COLO829 (cell line): ENCODE data around the gene PPM1B.
"Not testable (repeated sequence)": the region's sequence is repeated elsewhere in the genome, so short reads cannot be mapped to it uniquely, and the experiment has no call there.

ENCODE experiments used
- DNase-seq: peaks from one replicate; pipeline ENCODE4 v3.0.0; 2012; ENCODE audit warnings: low spot score

Gene PPM1B

DNA sequence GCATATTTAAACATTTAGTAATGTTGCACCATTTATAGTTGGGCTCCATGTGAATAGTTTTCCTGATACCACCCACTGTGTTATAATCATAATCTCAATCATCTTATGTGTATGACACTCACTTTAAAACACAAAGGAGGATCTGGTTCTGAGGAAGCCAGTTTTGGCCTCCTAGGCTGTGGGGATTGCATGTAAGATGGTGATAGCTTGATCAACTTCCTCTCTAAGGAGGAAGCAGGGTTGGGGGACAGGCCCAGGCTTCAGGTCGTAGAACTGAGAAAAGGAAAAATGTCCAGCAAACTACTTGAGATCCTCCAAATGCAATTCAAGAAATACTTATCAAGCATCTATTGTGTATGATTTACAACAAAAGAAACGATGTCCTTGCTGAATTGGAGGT is 4.9 kb upstream of the PPM1B start:
- no peak for DNase-seq

GRCh38 chr2:44164617-44165016 is 4.1 kb upstream of the PPM1B start:
- no peak for DNase-seq

- DNase-seq: no peak
Observed at GRCh38 chr2:44166096-44166495, 2.6 kb upstream of the PPM1B start.

- DNase-seq: no peak
Observed at GRCh38 chr2:44167311-44167907, 1.3 kb upstream of the PPM1B start.

DNA sequence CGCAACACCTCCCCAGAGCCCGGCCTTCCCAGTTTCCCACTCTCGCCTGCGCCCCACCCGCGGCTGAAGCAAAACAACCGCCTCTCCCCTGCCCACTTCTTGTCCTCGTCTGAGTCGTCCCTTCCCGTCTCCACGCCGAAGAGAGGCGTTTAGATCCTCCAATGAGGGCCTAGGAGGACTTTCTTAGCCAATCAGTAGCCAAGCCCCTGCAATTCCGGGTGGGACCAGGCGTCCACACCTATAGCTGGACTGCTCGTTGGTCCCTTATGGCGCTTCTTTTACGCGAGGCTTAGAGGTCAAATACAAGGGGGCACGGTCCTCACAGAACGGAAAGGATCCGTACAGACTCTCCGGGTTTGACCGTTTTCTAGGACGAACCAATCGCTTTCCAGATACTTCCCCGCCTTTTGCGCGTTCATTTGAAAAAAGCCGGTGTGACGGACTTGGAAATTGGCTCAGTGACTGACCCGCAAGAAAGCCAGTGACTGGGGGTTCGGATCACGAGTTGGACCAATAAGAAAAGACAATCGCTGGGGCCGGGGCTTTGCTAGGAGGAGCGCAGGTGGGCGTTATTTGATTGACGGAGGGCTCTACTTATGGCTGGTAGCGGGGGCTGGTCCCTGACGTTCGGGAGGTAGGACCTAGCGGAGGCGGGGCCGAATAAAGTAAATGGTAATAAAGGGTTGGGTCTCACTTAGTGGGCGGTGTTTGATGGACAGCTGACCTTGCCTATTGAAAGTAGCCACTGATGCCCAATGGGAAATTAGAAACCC is 581 bp upstream of the PPM1B start:
- DNase-seq: peak; percentile 97

- peak; percentile 48 for DNase-seq
Observed at GRCh38 chr2:44169155-44169898, 652 bp downstream of the PPM1B start.

GRCh38 chr2:44170311-44170717 is 1.6 kb downstream of the PPM1B start:
- DNase-seq: peak; percentile 17

- DNase-seq: no peak
Observed at GRCh38 chr2:44171018-44171417, 2.3 kb downstream of the PPM1B start.

DNA sequence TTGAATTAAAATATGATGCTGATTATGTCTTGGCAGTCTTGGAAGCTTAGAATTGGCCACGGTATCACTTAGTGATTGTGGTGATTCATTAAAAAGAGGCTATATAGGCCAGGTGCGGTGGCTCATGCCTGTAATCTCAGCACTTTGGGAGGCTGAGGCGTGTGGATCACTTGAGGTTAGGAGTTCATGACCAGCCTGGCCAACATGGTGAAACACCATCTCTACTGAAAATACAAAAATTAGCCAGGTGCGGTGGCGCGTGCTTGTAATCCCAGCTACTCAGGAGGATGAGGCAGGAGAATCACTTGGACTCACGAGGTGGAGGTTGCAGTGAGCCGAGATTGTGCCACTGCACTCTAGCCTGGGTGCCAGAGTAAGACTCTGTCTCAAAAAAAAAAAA is 2.8 kb downstream of the PPM1B start:
- DNase-seq: not testable (repeated sequence)

- no peak for DNase-seq
Observed at GRCh38 chr2:44172576-44172975, 3.9 kb downstream of the PPM1B start.

GRCh38 chr2:44178950-44179349 is 10.3 kb downstream of the PPM1B start:
- DNase-seq: no peak

- no peak for DNase-seq
Observed at GRCh38 chr2:44181648-44182047, 13.0 kb downstream of the PPM1B start.

DNA sequence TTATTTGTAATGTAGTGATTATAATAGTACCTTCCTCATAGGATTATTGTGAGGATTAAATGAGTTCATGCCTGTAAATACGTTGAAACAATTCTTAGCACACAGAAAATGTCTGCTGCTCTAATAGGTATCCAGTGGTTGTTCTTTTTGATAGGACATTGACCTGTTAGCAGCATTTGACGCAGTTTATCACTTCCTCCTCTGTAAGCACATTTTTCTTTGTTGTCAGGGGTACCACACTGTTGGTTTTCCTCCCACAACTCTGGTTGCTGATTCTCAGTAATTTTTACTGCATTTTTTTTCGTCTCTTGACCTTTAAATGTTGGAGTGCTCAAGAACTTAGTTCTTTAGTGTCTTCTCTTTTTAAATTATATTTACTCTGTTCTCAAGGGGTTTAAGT is 15.4 kb downstream of the PPM1B start:
- DNase-seq: no peak

DNA sequence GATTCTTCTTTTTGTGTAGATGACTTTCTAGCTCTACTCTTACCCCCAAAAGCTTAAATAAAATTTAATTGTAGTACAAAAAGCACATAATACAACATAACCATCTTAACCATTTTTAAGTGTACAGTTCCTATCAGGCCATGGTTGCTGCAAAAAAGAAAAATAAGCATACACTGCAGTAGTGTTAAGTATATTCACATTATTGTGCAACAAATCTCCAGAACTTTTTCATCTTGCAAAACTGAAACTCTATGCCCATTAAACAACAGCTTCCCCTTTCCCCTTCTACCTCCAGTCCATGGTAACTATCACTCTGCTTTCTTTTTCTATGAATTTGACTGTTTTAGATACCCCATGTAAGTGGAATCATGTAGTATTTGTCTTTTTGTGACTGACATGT is 18.1 kb downstream of the PPM1B start:
- no peak for DNase-seq

- no peak for DNase-seq
Observed at GRCh38 chr2:44187251-44187650, 18.6 kb downstream of the PPM1B start.

DNA sequence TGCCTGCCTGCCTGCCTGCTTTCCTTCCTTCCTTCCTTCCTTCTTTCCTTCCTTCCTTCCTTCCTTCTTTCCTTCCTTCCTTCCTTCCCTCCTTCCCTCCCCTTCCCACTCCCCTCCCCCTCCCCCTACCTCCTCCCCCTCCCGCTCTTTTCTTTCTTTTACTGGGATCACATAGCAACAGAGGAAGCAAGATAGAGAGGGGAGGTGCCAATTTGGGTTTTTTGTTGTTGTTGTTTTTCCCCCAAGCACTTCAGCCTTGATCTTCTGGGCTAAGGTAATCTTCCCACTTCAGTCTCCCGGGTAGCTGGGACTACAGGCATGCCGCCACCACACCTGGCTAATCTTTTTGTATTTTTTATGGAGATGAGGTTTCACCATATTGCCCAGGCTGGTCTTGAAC is 20.0 kb downstream of the PPM1B start:
- DNase-seq: no peak

DNA sequence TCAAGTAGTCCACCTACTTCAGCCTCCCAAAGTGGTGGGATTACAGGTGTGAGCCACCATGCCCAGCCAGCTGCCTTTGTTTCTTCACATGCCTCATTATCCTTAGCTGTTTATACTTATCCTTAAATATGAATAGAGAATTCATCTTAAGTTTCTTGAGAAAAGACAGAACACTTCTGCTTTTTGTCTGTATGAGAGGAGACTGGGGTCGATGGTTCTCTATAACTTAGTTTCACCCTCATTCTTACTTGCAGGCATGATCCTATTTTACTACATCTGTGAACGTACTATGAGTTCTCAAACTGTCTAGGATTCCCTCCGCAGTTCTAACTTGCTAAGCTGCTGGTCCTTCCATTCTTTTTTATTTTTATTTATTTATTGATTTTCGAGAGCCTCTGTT is 20.4 kb downstream of the PPM1B start:
- no peak for DNase-seq

GRCh38 chr2:44190526-44190925 is 21.9 kb downstream of the PPM1B start:
- no peak for DNase-seq

DNA sequence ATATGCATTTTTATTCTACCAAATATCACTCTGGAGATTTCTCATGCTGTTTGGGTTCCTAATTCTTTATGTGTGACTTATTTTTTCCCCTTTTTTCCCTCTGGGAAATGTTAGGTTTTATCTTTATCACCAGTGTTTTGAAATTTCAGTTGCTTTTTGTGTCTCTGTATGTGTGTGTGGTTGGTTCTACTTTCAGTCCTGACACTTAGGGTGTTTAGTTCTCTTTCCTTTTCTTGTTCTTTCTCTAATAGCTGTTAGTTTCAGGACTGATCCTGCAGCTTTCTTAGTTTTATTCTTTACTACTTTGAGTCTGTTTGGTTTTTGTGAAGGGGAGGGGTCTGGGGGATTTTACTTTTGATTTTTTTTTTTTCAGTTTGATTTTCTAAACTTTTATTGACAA is 23.1 kb downstream of the PPM1B start:
- no peak for DNase-seq

DNA sequence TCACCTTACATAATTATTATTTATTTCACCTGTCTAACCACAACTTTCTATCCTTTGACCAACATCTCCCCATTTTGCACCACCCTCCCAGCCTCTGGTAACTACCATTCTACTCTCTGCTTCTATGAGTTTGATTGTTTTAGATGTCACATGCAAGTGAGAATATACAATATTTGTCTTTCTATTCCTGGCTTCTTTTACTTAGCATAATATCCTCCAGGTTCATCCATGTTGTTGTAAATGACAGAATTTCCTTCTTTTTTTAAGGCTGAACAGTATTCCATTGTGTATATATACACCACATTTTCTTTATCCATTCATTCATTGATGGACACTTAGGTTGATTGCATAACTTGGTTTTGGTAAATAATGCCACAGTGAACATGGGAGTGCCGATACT is 24.0 kb downstream of the PPM1B start:
- no peak for DNase-seq

GRCh38 chr2:44195714-44196113 is 27.0 kb downstream of the PPM1B start:
- DNase-seq: no peak

DNA sequence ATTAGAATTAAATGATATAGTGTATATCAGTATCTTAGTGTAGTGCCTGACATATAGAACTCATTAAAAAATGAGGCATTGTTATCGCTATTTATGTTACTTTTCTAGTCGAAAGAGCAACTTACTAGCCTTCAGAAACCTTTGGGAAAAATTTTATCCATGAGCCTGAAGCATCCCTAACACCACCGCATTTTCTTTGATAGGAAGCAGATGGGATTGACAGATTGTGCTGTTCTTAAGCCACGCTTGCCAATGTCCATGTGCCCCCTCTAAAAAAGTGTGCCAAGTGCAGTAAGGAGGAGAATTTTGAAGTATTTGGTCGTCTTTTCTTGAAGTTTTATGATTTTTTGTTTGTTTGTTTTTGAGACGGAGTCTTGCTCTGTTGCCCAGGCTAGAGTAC is 29.1 kb downstream of the PPM1B start:
- no peak for DNase-seq

- DNase-seq: no peak
Observed at GRCh38 chr2:44200011-44200410, 31.3 kb downstream of the PPM1B start.
